H1 (cell line): ENCODE results near the gene MFSD2A. TPM values are rescaled to one million over a fixed set of nuclear protein-coding genes. Genes with fewer than 3 reads are reported as not detected.
A peak's percentile ranks its signal among the peaks of the same experiment; 100 is the strongest.

Source experiments
- CTCF ChIA-PET: fragments of 300-600 bp; sonication (Branson Sonifier 250); formaldehyde crosslinking; loops from one replicate; lab custom pipeline; 2021; ENCODE audit not compliant: partially characterized antibody; lab: Charles Lee
- POLR2A ChIA-PET: fragments of 300-600 bp; sonication (Branson Sonifier 250); formaldehyde crosslinking; loops from one replicate; lab custom pipeline; 2021; ENCODE audit warnings: inconsistent platforms; ENCODE audit not compliant: partially characterized antibody; lab: Charles Lee
- DNase-seq, 2 experiments: peaks; one replicate each; pipeline versions ENCODE4 v3.0.0 to v3.0.0-alpha.2; 2010 to 2022; ENCODE audit warnings: low spot score in 2 of 2, low read depth in 1 of 2, mixed read lengths in 1 of 2
- FAIRE-seq: peaks from 2 replicates; lab custom pipeline; 2011; peaks lifted over from hg19 to GRCh38; lab: Jason Lieb, UNC
- H2AFZ ChIP-seq: 2 replicates; pipeline ENCODE4 v1.8.1; 2012; ENCODE audit warnings: low read length, inconsistent platforms
- H2AK5ac ChIP-seq: 2 replicates; pipeline ENCODE4 v1.6.1; 2013; ENCODE audit warnings: low read depth, low read length
- H2BK120ac ChIP-seq: replicated peaks from 2 replicates; pipeline ENCODE3; 2013; ENCODE audit warnings: low read depth, low read length, inconsistent platforms
- H2BK12ac ChIP-seq: 2 replicates; pipeline ENCODE4 v1.6.1; 2013; ENCODE audit warnings: low read depth, low read length
- H2BK15ac ChIP-seq: 2 replicates; pipeline ENCODE4 v1.6.1; 2013; ENCODE audit warnings: low read length
- H2BK20ac ChIP-seq: 2 replicates; pipeline ENCODE4 v1.6.1; 2013; ENCODE audit warnings: low read length
- H2BK5ac ChIP-seq: 2 replicates; pipeline ENCODE4 v1.6.1; 2013; ENCODE audit warnings: low read depth, low read length
- H3K14ac ChIP-seq: 2 replicates; pipeline ENCODE4 v1.6.1; 2013; ENCODE audit warnings: inconsistent platforms; ENCODE audit not compliant: insufficient read length
- H3K18ac ChIP-seq: 2 replicates; pipeline ENCODE4 v1.6.1; 2013; ENCODE audit warnings: low read length; ENCODE audit errors: extremely low read depth
- H3K23ac ChIP-seq: 2 replicates; pipeline ENCODE4 v1.6.1; 2013; ENCODE audit warnings: inconsistent platforms; ENCODE audit not compliant: insufficient read length
- H3K23me2 ChIP-seq: 2 replicates; pipeline ENCODE4 v1.6.1; 2013; ENCODE audit warnings: low read depth, low read length
- H3K27ac ChIP-seq: 2 replicates; pipeline ENCODE4 v1.6.1; 2011; ENCODE audit warnings: low read depth, low read length, inconsistent platforms
- H3K27me3 ChIP-seq, 4 experiments: replicated peaks in 1 of 4; 1 replicate in 1 of 4; 2 replicates in 3 of 4; pipeline versions ENCODE4 v1.6.1 to v1.8.1; 2011 to 2013; ENCODE audit warnings: low read length in 3 of 4, mild to moderate bottlenecking in 3 of 4, inconsistent platforms in 2 of 4, mixed read lengths in 2 of 4, moderate library complexity in 1 of 4; ENCODE audit not compliant: control insufficient read depth in 3 of 4, insufficient read depth in 3 of 4; ENCODE audit errors: extremely low read depth in 1 of 4
- H3K36me3 ChIP-seq, 4 experiments: 2 replicates each; pipeline versions ENCODE4 v1.6.1 to v1.8.1; 2011 to 2013; ENCODE audit warnings: mild to moderate bottlenecking in 4 of 4, low read length in 3 of 4, moderate library complexity in 2 of 4, control low read depth in 1 of 4, inconsistent platforms in 1 of 4; ENCODE audit not compliant: insufficient read depth in 4 of 4, control insufficient read depth in 2 of 4
- H3K4ac ChIP-seq: replicated peaks from 2 replicates; pipeline ENCODE3; 2013; ENCODE audit warnings: low read length, low read depth, mixed read lengths, inconsistent platforms; ENCODE audit not compliant: insufficient read length
- H3K4me1 ChIP-seq, 4 experiments: replicated peaks in 1 of 4; 1 replicate in 1 of 4; 2 replicates in 3 of 4; pipeline versions ENCODE4 v1.6.1 to v1.8.1; 2011 to 2013; ENCODE audit warnings: low read length in 3 of 4, inconsistent platforms in 2 of 4, mixed read lengths in 1 of 4; ENCODE audit not compliant: insufficient read depth in 4 of 4, control insufficient read depth in 3 of 4
- H3K4me2 ChIP-seq, 2 experiments: 2 replicates each; pipeline versions ENCODE4 v1.6.1 to v1.8.1; 2011 to 2013; ENCODE audit warnings: low read depth in 2 of 2, low read length in 2 of 2, control low read depth in 1 of 2, inconsistent platforms in 1 of 2, mild to moderate bottlenecking in 1 of 2; ENCODE audit not compliant: insufficient read depth in 1 of 2
- H3K4me3 ChIP-seq, 4 experiments: fragments of 200-600, 300-600 bp in 1 of 4; sonication (generic), shearing (Covaris generic), sonication (Bioruptor Twin) in 1 of 4; 2 replicates each; pipeline versions ENCODE4 v1.5.1 to v1.8.1; 2011 to 2016; ENCODE audit warnings: low read length in 4 of 4, low read depth in 3 of 4, control low read depth in 2 of 4, inconsistent platforms in 2 of 4, mild to moderate bottlenecking in 2 of 4, mixed read lengths in 1 of 4, moderate library complexity in 1 of 4; ENCODE audit not compliant: insufficient read depth in 2 of 4; ENCODE audit errors: extremely low read depth in 1 of 4
- H3K56ac ChIP-seq: replicated peaks from 2 replicates; pipeline ENCODE3; 2013; ENCODE audit warnings: low read depth, mild to moderate bottlenecking, mixed read lengths, low read length, inconsistent platforms; ENCODE audit not compliant: insufficient read length
- H3K79me1 ChIP-seq: 2 replicates; pipeline ENCODE4 v1.6.1; 2013; ENCODE audit warnings: low read depth, low read length, control low read depth
- H3K79me2 ChIP-seq, 2 experiments: 2 replicates each; pipeline versions ENCODE4 v1.6.1 to v1.8.1; 2012 to 2013; ENCODE audit warnings: low read length in 2 of 2, mild to moderate bottlenecking in 2 of 2, inconsistent platforms in 1 of 2; ENCODE audit not compliant: insufficient read depth in 2 of 2, control insufficient read depth in 1 of 2
- H3K9ac ChIP-seq, 4 experiments: replicated peaks in 1 of 4; 1 replicate in 1 of 4; 2 replicates in 3 of 4; pipeline versions ENCODE4 v1.6.1 to v1.8.1; 2011 to 2013; ENCODE audit warnings: low read depth in 3 of 4, low read length in 3 of 4, control low read depth in 2 of 4, mild to moderate bottlenecking in 2 of 4, moderate library complexity in 2 of 4, inconsistent platforms in 1 of 4; ENCODE audit errors: extremely low read depth in 1 of 4
- H3K9me3 ChIP-seq, 2 experiments: 2 replicates each; pipeline versions ENCODE4 v1.6.1 to v1.8.1; 2012 to 2013; ENCODE audit warnings: mild to moderate bottlenecking in 2 of 2, moderate library complexity in 2 of 2, control low read depth in 1 of 2, inconsistent platforms in 1 of 2, low read depth in 1 of 2, low read length in 1 of 2, mixed read lengths in 1 of 2; ENCODE audit not compliant: insufficient read depth in 2 of 2
- H4K20me1 ChIP-seq, 2 experiments: replicated peaks in 1 of 2; 2 replicates each; pipeline versions ENCODE3 to v1.8.1; 2011 to 2013; ENCODE audit warnings: inconsistent platforms in 2 of 2, low read length in 2 of 2, mild to moderate bottlenecking in 1 of 2; ENCODE audit not compliant: insufficient read depth in 2 of 2, control insufficient read depth in 1 of 2
- H4K5ac ChIP-seq: 2 replicates; pipeline ENCODE4 v1.6.1; 2013; ENCODE audit warnings: low read length, low read depth, mixed read lengths, inconsistent platforms; ENCODE audit not compliant: insufficient read length
- H4K8ac ChIP-seq: 2 replicates; pipeline ENCODE4 v1.8.0; 2013; ENCODE audit warnings: mild to moderate bottlenecking, moderate library complexity, low read length, inconsistent platforms; ENCODE audit not compliant: insufficient read depth; ENCODE audit errors: extremely low read depth
- H4K91ac ChIP-seq: replicated peaks from 2 replicates; pipeline ENCODE3; 2013; ENCODE audit warnings: low read length, mixed read lengths, inconsistent platforms; ENCODE audit not compliant: insufficient read length
- RAD21 ChIP-seq, 2 experiments: IDR thresholded peaks in 1 of 2; conservative IDR thresholded peaks in 1 of 2; 2 replicates each; pipeline ENCODE4 v1.6.1; 2011; ENCODE audit warnings: low read depth in 2 of 2, low read length in 2 of 2, improper control_type of control experiment in 1 of 2, inconsistent platforms in 1 of 2, mild to moderate bottlenecking in 1 of 2, moderate library complexity in 1 of 2
- RXRA ChIP-seq: IDR thresholded peaks from 2 replicates; pipeline ENCODE4 v1.6.1; 2011; ENCODE audit warnings: low read depth, mild to moderate bottlenecking, low read length, moderate library complexity; ENCODE audit not compliant: insufficient read depth
- TEAD4 ChIP-seq: IDR thresholded peaks from 2 replicates; pipeline ENCODE4 v1.6.1; 2012; ENCODE audit warnings: low read depth, low read length, inconsistent platforms, mixed read lengths
- whole genome bisulfite sequencing, 2 experiments: shearing (Covaris generic) in 1 of 2; methylation state at CpG; one replicate each; pipeline versions ENCODE4 v1.1.6 to v1.1.7; 2013 to 2015; ENCODE audit warnings: low lambda C conversion rate in 2 of 2, mixed read lengths in 2 of 2, inconsistent platforms in 1 of 2, low coverage in 1 of 2, missing lambda C conversion rate in 1 of 2; ENCODE audit not compliant: insufficient replicate concordance in 2 of 2, insufficient coverage in 1 of 2, insufficient read length in 1 of 2; ENCODE audit errors: extremely low coverage in 1 of 2, missing lambda C conversion rate in 1 of 2; 5-methylcytosine and 5-hydroxymethylcytosine counted together
- polyA plus RNA-seq, 7 experiments: library from polyadenylated mRNA; depleted of rRNA in 3 of 7; stranded (reverse) in 5 of 7; unstranded in 2 of 7; fragments of >200 nt in 5 of 7; fragments of 200-250 nt in 2 of 7; gene quantifications; 1 replicate in 5 of 7; 2 replicates in 1 of 7; 4 replicates in 1 of 7; pipeline versions ENCODE4 v1.2.1 to v1.2.3, GENCODE V29; 2011 to 2013; ENCODE audit warnings: missing spikeins in 2 of 7, mixed read lengths in 2 of 7
- total RNA-seq: library from RNA; stranded (reverse); fragmentation: NEBNext Ultra II Directional; extraction: Animal tissue kit (Norgen Biotek cat#: 25700); gene quantifications from 2 replicates; pipeline ENCODE4 v1.2.1, GENCODE V29; 2021
- TF ChIP-seq, protein P1 (sequence below), 3 experiments: IDR thresholded peaks; 1 replicate in 2 of 3; 2 replicates in 1 of 3; pipeline versions ENCODE4 v1.5.1 to v1.6.1; 2011; ENCODE audit warnings: low read length in 3 of 3, mild to moderate bottlenecking in 3 of 3, inconsistent platforms in 2 of 3, low read depth in 1 of 3, moderate library complexity in 1 of 3; ENCODE audit not compliant: insufficient read depth in 1 of 3; ENCODE audit errors: control extremely low read depth in 1 of 3

MFSD2A gene
- total and polyA plus RNA-seq, 2 of the 8 experiments (the other 6 are each of a cell fraction or from before 2014, with no cell fraction given) = 18.3 to 25.9 TPM

DNA sequence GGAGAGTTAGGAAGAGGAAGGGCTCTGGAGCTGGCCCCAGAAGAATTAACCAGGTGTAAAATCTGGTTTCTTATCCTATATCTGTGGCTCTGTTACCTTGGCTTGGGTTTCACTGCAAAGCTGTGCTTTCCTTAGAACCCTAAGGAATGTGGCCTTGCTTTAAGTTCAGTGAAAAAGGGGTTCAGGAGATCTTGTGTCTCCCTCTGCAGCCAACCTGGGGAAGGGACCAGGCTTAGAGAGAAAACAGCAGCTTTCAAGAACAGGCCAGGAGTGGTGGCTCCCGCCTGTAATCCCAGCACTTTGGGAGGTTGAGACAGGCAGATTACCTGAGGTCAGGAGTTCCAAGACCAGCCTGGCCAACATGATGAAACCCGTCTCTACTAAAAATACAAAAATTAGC lies 37.1 kb upstream of the MFSD2A start:
- H2BK15ac ChIP-seq = no peak overlapping the region
- H3K14ac ChIP-seq = no peak overlapping the region
- no peak overlapping the region for H2BK120ac ChIP-seq
- H3K4me2 ChIP-seq = no peak overlapping the region
- TF ChIP-seq, protein P1, sequence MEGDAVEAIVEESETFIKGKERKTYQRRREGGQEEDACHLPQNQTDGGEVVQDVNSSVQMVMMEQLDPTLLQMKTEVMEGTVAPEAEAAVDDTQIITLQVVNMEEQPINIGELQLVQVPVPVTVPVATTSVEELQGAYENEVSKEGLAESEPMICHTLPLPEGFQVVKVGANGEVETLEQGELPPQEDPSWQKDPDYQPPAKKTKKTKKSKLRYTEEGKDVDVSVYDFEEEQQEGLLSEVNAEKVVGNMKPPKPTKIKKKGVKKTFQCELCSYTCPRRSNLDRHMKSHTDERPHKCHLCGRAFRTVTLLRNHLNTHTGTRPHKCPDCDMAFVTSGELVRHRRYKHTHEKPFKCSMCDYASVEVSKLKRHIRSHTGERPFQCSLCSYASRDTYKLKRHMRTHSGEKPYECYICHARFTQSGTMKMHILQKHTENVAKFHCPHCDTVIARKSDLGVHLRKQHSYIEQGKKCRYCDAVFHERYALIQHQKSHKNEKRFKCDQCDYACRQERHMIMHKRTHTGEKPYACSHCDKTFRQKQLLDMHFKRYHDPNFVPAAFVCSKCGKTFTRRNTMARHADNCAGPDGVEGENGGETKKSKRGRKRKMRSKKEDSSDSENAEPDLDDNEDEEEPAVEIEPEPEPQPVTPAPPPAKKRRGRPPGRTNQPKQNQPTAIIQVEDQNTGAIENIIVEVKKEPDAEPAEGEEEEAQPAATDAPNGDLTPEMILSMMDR (IDR thresholded peaks at IDR 0.05; ENCODE audit: control extremely low read depth in 1 of 3, insufficient read depth in 1 of 3, low read depth in 1 of 3, low read length in 3 of 3) = peak; percentile 19 to 57 (median 49)
- TF ChIP-seq RAD21 (IDR thresholded peaks at IDR 0.05 in 1 of 2, conservative IDR thresholded peaks at IDR 0.05 in 1 of 2; ENCODE audit: low read depth in 2 of 2, low read length in 2 of 2) (peak; percentile 64 to 73), TEAD4 (0 out of 2 replicates have a peak, but pooled peaks have one; percentile 19), RXRA (no peak)
- no peak overlapping the region for H2AK5ac ChIP-seq
- no peaks in the 10 kb centered on the region for H3K23me2 ChIP-seq
- ChIA-PET POLR2A (interaction anchor here (1.1 kb wide), 1 partner anchor 38 kb away, joined by 3 read pairs; no protein-coding TSS in a partner anchor), CTCF (interaction anchor here (0.6 to 13.5 kb wide), 19 partner anchors 8 to 120 kb away, joined by 3 to 263 read pairs (median 11); partner anchors contain the start of genes MFSD2A, MYCL and TRIT1)
- no peaks in the 10 kb centered on the region for H3K79me2 ChIP-seq
- peaks cover 7 to 12% (median 10%) of the 10 kb centered on the region in 4 experiments for H3K4me1 ChIP-seq
- H3K79me1 ChIP-seq = no peaks in the 10 kb centered on the region
- no peak overlapping the region for H4K91ac ChIP-seq
- no peak overlapping the region for H2BK5ac ChIP-seq
- H3K4me3 ChIP-seq = no peak overlapping the region
- no peak overlapping the region for H3K18ac ChIP-seq
- H4K8ac ChIP-seq = no peak overlapping the region
- no peak overlapping the region for H3K56ac ChIP-seq
- H3K23ac ChIP-seq = no peak overlapping the region
- H2BK12ac ChIP-seq = no peak overlapping the region
- no peak overlapping the region for H4K5ac ChIP-seq
- H2BK20ac ChIP-seq = no peak overlapping the region
- no peaks in the 10 kb centered on the region for H4K20me1 ChIP-seq
- no peak overlapping the region for H3K27ac ChIP-seq
- H2AFZ ChIP-seq = no peak overlapping the region
- peaks cover 0 to 3% (median under 1%) of the 10 kb centered on the region in 4 experiments; a peak in 3 of 7 replicates for H3K27me3 ChIP-seq
- H3K9ac ChIP-seq = no peak overlapping the region
- WGBS, 2 experiments = 83% methylated on average over 2 of the region's 2 CpGs; no CpG with 5 or more reads in 1 of the 2 experiments
- DNase-seq (no peak), FAIRE-seq (peak; percentile 60)
- no peaks in the 10 kb centered on the region; a peak in 1 of 4 replicates for H3K9me3 ChIP-seq
- no peak overlapping the region for H3K4ac ChIP-seq
- no peaks in the 10 kb centered on the region for H3K36me3 ChIP-seq
